HUES6 (cell line): Measurements from ENCODE around the gene ENPP3.

ENCODE experiments used
- H3K27ac ChIP-seq: 2 replicates; pipeline ENCODE4 v1.7.0; 2013; ENCODE audit warnings: low read depth, mild to moderate bottlenecking, low read length, inconsistent platforms
- H3K27me3 ChIP-seq: 2 replicates; pipeline ENCODE4 v1.6.1; 2013; ENCODE audit warnings: low read length; ENCODE audit not compliant: control insufficient read depth, insufficient read depth
- H3K36me3 ChIP-seq: 2 replicates; pipeline ENCODE4 v1.6.1; 2013; ENCODE audit warnings: low read length; ENCODE audit not compliant: control insufficient read depth, insufficient read depth
- H3K4me1 ChIP-seq: 2 replicates; pipeline ENCODE4 v1.6.1; 2013; ENCODE audit warnings: low read length; ENCODE audit not compliant: control insufficient read depth, insufficient read depth
- H3K4me3 ChIP-seq: 2 replicates; pipeline ENCODE4 v1.5.1; 2013; ENCODE audit warnings: low read depth, low read length
- H3K9ac ChIP-seq: one replicate; pipeline ENCODE4 v1.6.1; 2013; ENCODE audit warnings: mild to moderate bottlenecking, low read length
- H3K9me3 ChIP-seq: 2 replicates; pipeline ENCODE4 v1.6.1; 2013; ENCODE audit warnings: low read depth, low read length; ENCODE audit not compliant: control insufficient read depth, insufficient read depth

Gene ENPP3

GRCh38 chr6:131765804-131766135 lies 128.7 kb downstream of the ENPP3 start:
- peaks cover 6% of the 10 kb centered on the region; the same call in 1 of the 2 replicates for H3K4me1 ChIP-seq
- no peak overlapping the region for H3K4me3 ChIP-seq
- no peak overlapping the region for H3K9ac ChIP-seq
- no peaks in the 10 kb centered on the region for H3K9me3 ChIP-seq
- H3K27me3 ChIP-seq, result 0 out of 2 replicates have a peak, but pooled peaks cover 2% of the 10 kb centered on the region
- H3K27ac ChIP-seq, result no peak overlapping the region
- H3K36me3 ChIP-seq, result no peaks in the 10 kb centered on the region

- Histone ChIP-seq H3K4me3 (no peak overlapping the region), H3K4me1 (peaks cover 6% of the 10 kb centered on the region; the same call in 1 of the 2 replicates), H3K9me3 (no peaks in the 10 kb centered on the region), H3K27me3 (peaks cover 7% of the 10 kb centered on the region; the same call in 1 of the 2 replicates), H3K9ac (no peak overlapping the region), H3K36me3 (no peaks in the 10 kb centered on the region), H3K27ac (no peak overlapping the region)
Observed at GRCh38 chr6:131766631-131767030, 129.5 kb downstream of the ENPP3 start.

GRCh38 chr6:131768964-131769363 lies 131.9 kb downstream of the ENPP3 start:
- Histone ChIP-seq H3K27ac (no peak overlapping the region), H3K27me3 (peaks cover 7% of the 10 kb centered on the region; the same call in 1 of the 2 replicates), H3K9ac (no peak overlapping the region), H3K4me3 (no peak overlapping the region), H3K9me3 (no peaks in the 10 kb centered on the region), H3K4me1 (peaks cover 13% of the 10 kb centered on the region; the same call in 1 of the 2 replicates), H3K36me3 (no peaks in the 10 kb centered on the region)

- no peak overlapping the region for H3K9ac ChIP-seq
- H3K36me3 ChIP-seq, result no peaks in the 10 kb centered on the region
- peaks cover 7% of the 10 kb centered on the region; the same call in 1 of the 2 replicates for H3K27me3 ChIP-seq
- H3K4me3 ChIP-seq, result no peak overlapping the region
- H3K9me3 ChIP-seq, result no peaks in the 10 kb centered on the region
- peaks cover 13% of the 10 kb centered on the region; the same call in 1 of the 2 replicates for H3K4me1 ChIP-seq
- H3K27ac ChIP-seq, result no peak overlapping the region
Observed at GRCh38 chr6:131769385-131770141, 132.5 kb downstream of the ENPP3 start.

GRCh38 chr6:131770776-131771175 lies 133.7 kb downstream of the ENPP3 start:
- Histone ChIP-seq H3K9ac (no peak overlapping the region), H3K27me3 (peaks cover 7% of the 10 kb centered on the region; the same call in 1 of the 2 replicates), H3K4me3 (no peak overlapping the region), H3K27ac (no peak overlapping the region), H3K9me3 (no peaks in the 10 kb centered on the region), H3K4me1 (0 out of 2 replicates have a peak, but pooled peaks cover 7% of the 10 kb centered on the region), H3K36me3 (no peaks in the 10 kb centered on the region)

GRCh38 chr6:131773284-131773950 lies 136.3 kb downstream of the ENPP3 start:
- Histone ChIP-seq H3K4me3 (no peak overlapping the region), H3K9me3 (no peaks in the 10 kb centered on the region), H3K9ac (no peak overlapping the region), H3K27ac (no peak overlapping the region), H3K27me3 (peaks cover 7% of the 10 kb centered on the region; the same call in 1 of the 2 replicates), H3K4me1 (0 out of 2 replicates have a peak, but pooled peaks cover 7% of the 10 kb centered on the region), H3K36me3 (no peaks in the 10 kb centered on the region)

GRCh38 chr6:131775886-131776285 lies 138.8 kb downstream of the ENPP3 start:
- Histone ChIP-seq H3K9me3 (no peaks in the 10 kb centered on the region), H3K27ac (no peak overlapping the region), H3K4me1 (0 out of 2 replicates have a peak, but pooled peaks cover 7% of the 10 kb centered on the region), H3K27me3 (peaks cover 4% of the 10 kb centered on the region; the same call in 1 of the 2 replicates), H3K9ac (no peak overlapping the region), H3K4me3 (no peak overlapping the region), H3K36me3 (no peaks in the 10 kb centered on the region)

GRCh38 chr6:131776985-131777384 lies 139.9 kb downstream of the ENPP3 start:
- Histone ChIP-seq H3K27me3 (no peaks in the 10 kb centered on the region), H3K36me3 (no peaks in the 10 kb centered on the region), H3K9me3 (no peaks in the 10 kb centered on the region), H3K27ac (no peak overlapping the region), H3K9ac (no peak overlapping the region), H3K4me1 (0 out of 2 replicates have a peak, but pooled peaks cover 7% of the 10 kb centered on the region), H3K4me3 (no peak overlapping the region)

- Histone ChIP-seq H3K9me3 (no peaks in the 10 kb centered on the region), H3K27ac (no peak overlapping the region), H3K36me3 (no peaks in the 10 kb centered on the region), H3K4me3 (no peak overlapping the region), H3K4me1 (0 out of 2 replicates have a peak, but pooled peaks cover 3% of the 10 kb centered on the region), H3K27me3 (no peaks in the 10 kb centered on the region), H3K9ac (no peak overlapping the region)
Observed at GRCh38 chr6:131778169-131778568, 141.1 kb downstream of the ENPP3 start.

GRCh38 chr6:131779304-131779703 lies 142.2 kb downstream of the ENPP3 start:
- H3K4me3 ChIP-seq, result no peak overlapping the region
- no peak overlapping the region for H3K9ac ChIP-seq
- no peaks in the 10 kb centered on the region for H3K36me3 ChIP-seq
- H3K27me3 ChIP-seq, result no peaks in the 10 kb centered on the region
- H3K9me3 ChIP-seq, result no peaks in the 10 kb centered on the region
- H3K4me1 ChIP-seq, result no peaks in the 10 kb centered on the region
- H3K27ac ChIP-seq, result no peak overlapping the region

- H3K9me3 ChIP-seq, result no peaks in the 10 kb centered on the region
- H3K4me3 ChIP-seq, result no peak overlapping the region
- H3K36me3 ChIP-seq, result no peaks in the 10 kb centered on the region
- H3K27ac ChIP-seq, result no peak overlapping the region
- no peak overlapping the region for H3K9ac ChIP-seq
- no peaks in the 10 kb centered on the region for H3K27me3 ChIP-seq
- H3K4me1 ChIP-seq, result no peaks in the 10 kb centered on the region
Observed at GRCh38 chr6:131780600-131780999, 143.5 kb downstream of the ENPP3 start.
